Activated gamma-delta T cell treated with Interleukin-2 at 50 U/mL for 16 hours (primary cell): ENCODE data around the gene PEDS1.
A peak's percentile ranks its signal among the peaks of the same experiment; 100 is the strongest.
"Not testable (repeated sequence)": the region's sequence is repeated elsewhere in the genome, so short reads cannot be mapped to it uniquely, and the experiment has no call there.

Experiments used
- DNase-seq: peaks from one replicate; pipeline ENCODE4 v3.0.0-alpha.2; 2020

PEDS1 gene

GRCh38 chr20:50190251-50191064 lies 36.9 kb upstream of the PEDS1 start, which contains the start of gene CEBPB:
CEBPB (plus strand) TSS chr20:50190830; CDS start chr20:50191034, 204 bp downstream.
- DNase-seq, result peak; percentile 78

GRCh38 chr20:50189681-50190250 lies 36.2 kb upstream of the PEDS1 start:
- DNase-seq, result peak; percentile 21

GRCh38 chr20:50188879-50189680 lies 35.6 kb upstream of the PEDS1 start:
- no peak for DNase-seq

- DNase-seq, result no peak
These were observed 34.8 kb upstream of the PEDS1 start for GRCh38 chr20:50188287-50188688.

GRCh38 chr20:50187403-50188051 lies 34.0 kb upstream of the PEDS1 start:
- no peak for DNase-seq

- no peak for DNase-seq
These were observed 33.5 kb upstream of the PEDS1 start for GRCh38 chr20:50186987-50187402.

- peak; percentile 91 for DNase-seq
These were observed 32.8 kb upstream of the PEDS1 start for GRCh38 chr20:50186151-50186885.

- no peak for DNase-seq
These were observed 31.9 kb upstream of the PEDS1 start for GRCh38 chr20:50185426-50185825.

- no peak for DNase-seq
These were observed 28.8 kb upstream of the PEDS1 start for GRCh38 chr20:50182346-50182745.

GRCh38 chr20:50181344-50181743 lies 27.8 kb upstream of the PEDS1 start:
- DNase-seq, result no peak

- DNase-seq, result not testable (repeated sequence)
These were observed 25.1 kb upstream of the PEDS1 start for GRCh38 chr20:50178672-50179071.

- no peak for DNase-seq
These were observed 22.7 kb upstream of the PEDS1 start for GRCh38 chr20:50175938-50176933.

- DNase-seq, result no peak
These were observed 20.9 kb upstream of the PEDS1 start for GRCh38 chr20:50174456-50174855.

- no peak for DNase-seq
These were observed 19.0 kb upstream of the PEDS1 start for GRCh38 chr20:50172347-50173013.

GRCh38 chr20:50170549-50171220 lies 17.2 kb upstream of the PEDS1 start:
- DNase-seq, result no peak

- peak; percentile 81 for DNase-seq
These were observed 15.9 kb upstream of the PEDS1 start for GRCh38 chr20:50169329-50169823.

GRCh38 chr20:50165684-50166554 lies 12.4 kb upstream of the PEDS1 start:
- DNase-seq, result peak; percentile 71

- no peak for DNase-seq
These were observed 10.2 kb upstream of the PEDS1 start for GRCh38 chr20:50163570-50164317.
